Measurements from ENCODE around the gene FAM131B. TPM values are rescaled to one million over a fixed set of nuclear protein-coding genes. Genes with fewer than 3 reads are reported as not detected.

The FAM131B gene
- polyA plus RNA-seq, 1 donor (not counting 4 experiments of a cell fraction or from before 2014, with no cell fraction given): 0.21 TPM

- TF ChIP-seq EZH2 (IDR thresholded peaks at IDR 0.05; ENCODE audit: low read length) (no peak), CTCF (optimal IDR thresholded peaks at IDR 0.05 in 1 of 3, IDR thresholded peaks at IDR 0.05 in 1 of 3, conservative IDR thresholded peaks at IDR 0.05 in 1 of 3; ENCODE audit: extremely low read depth in 1 of 3, insufficient read depth in 2 of 3, low read length in 3 of 3) (no peak)
- H3K9ac ChIP-seq (ENCODE audit: control insufficient read depth, extremely low read depth, insufficient read depth, low read length): no peak overlapping the region
- H3K27ac ChIP-seq (ENCODE audit: control insufficient read depth, insufficient read depth, low read length): no peak overlapping the region
- no peaks in the 10 kb centered on the region for H3K27me3 ChIP-seq (ENCODE audit: control insufficient read depth, extremely low read depth, insufficient read depth, low read length)
- no peaks in the 10 kb centered on the region for H3K9me1 ChIP-seq (ENCODE audit: control insufficient read depth, extremely low read depth, insufficient read depth, low read length)
- no peak overlapping the region for H3K4me3 ChIP-seq (ENCODE audit: control insufficient read depth in 2 of 3, extremely low read depth in 1 of 3, insufficient read depth in 2 of 3, low read depth in 1 of 3, low read length in 3 of 3)
- no peaks in the 10 kb centered on the region for H4K20me1 ChIP-seq (ENCODE audit: control insufficient read depth, extremely low read depth, insufficient read depth, low read length)
- dilution Hi-C loops (cut with MboI; ENCODE audit: extremely low pct_ligation_motif_present, low sequenced_read_pairs): no loop called here
- H3K9me3 ChIP-seq (ENCODE audit: control insufficient read depth, low read depth, low read length): no peaks in the 10 kb centered on the region
- no peak overlapping the region for H3K4me2 ChIP-seq (ENCODE audit: control insufficient read depth, extremely low read depth, insufficient read depth, low read depth, low read length)
- no peaks in the 10 kb centered on the region for H3K36me3 ChIP-seq (ENCODE audit: control insufficient read depth in 2 of 2, extremely low read depth in 1 of 2, insufficient read depth in 2 of 2, low read length in 2 of 2)
- H3K79me2 ChIP-seq (ENCODE audit: control insufficient read depth, insufficient read depth, low read length): no peaks in the 10 kb centered on the region
- peaks cover 10% of the 10 kb centered on the region for H3K4me1 ChIP-seq (ENCODE audit: control insufficient read depth, extremely low read depth, insufficient read depth, low read length)
- FAIRE-seq (no peak), DNase-seq (ENCODE audit: low read depth, low spot score) (no peak)
- H2AFZ ChIP-seq (ENCODE audit: control insufficient read depth, low read length): no peak overlapping the region
Observed at GRCh38 chr7:143314127-143314526, 48.4 kb downstream of the FAM131B start.

GRCh38 chr7:143308632-143309031 is 53.9 kb downstream of the FAM131B start:
- FAIRE-seq: no peak
- dilution Hi-C loops (cut with MboI; ENCODE audit: extremely low pct_ligation_motif_present, low sequenced_read_pairs): no loop called here

More at GRCh38 chr7:143308632-143309031, 53.9 kb downstream of the FAM131B start:
- H3K9ac ChIP-seq (ENCODE audit: control insufficient read depth, extremely low read depth, insufficient read depth, low read length): no peak overlapping the region
- H3K36me3 ChIP-seq (ENCODE audit: control insufficient read depth in 2 of 2, extremely low read depth in 1 of 2, insufficient read depth in 2 of 2, low read length in 2 of 2): peaks cover 14 to 26% of the 10 kb centered on the region in 2 experiments
- no peaks in the 10 kb centered on the region for H4K20me1 ChIP-seq (ENCODE audit: control insufficient read depth, extremely low read depth, insufficient read depth, low read length)
- no peaks in the 10 kb centered on the region for H3K79me2 ChIP-seq (ENCODE audit: control insufficient read depth, insufficient read depth, low read length)
- TF ChIP-seq EZH2 (IDR thresholded peaks at IDR 0.05; ENCODE audit: low read length) (no peak), CTCF (optimal IDR thresholded peaks at IDR 0.05 in 1 of 3, IDR thresholded peaks at IDR 0.05 in 1 of 3, conservative IDR thresholded peaks at IDR 0.05 in 1 of 3; ENCODE audit: extremely low read depth in 1 of 3, insufficient read depth in 2 of 3, low read length in 3 of 3) (no peak)
- no peak overlapping the region for H3K4me3 ChIP-seq (ENCODE audit: control insufficient read depth in 2 of 3, extremely low read depth in 1 of 3, insufficient read depth in 2 of 3, low read depth in 1 of 3, low read length in 3 of 3)
- no peaks in the 10 kb centered on the region for H3K9me1 ChIP-seq (ENCODE audit: control insufficient read depth, extremely low read depth, insufficient read depth, low read length)
- no peak for DNase-seq (ENCODE audit: low read depth, low spot score)
- H3K4me2 ChIP-seq (ENCODE audit: control insufficient read depth, extremely low read depth, insufficient read depth, low read depth, low read length): no peak overlapping the region
- no peak overlapping the region for H3K27ac ChIP-seq (ENCODE audit: control insufficient read depth, insufficient read depth, low read length)
- H2AFZ ChIP-seq (ENCODE audit: control insufficient read depth, low read length): no peak overlapping the region
- H3K27me3 ChIP-seq (ENCODE audit: control insufficient read depth, extremely low read depth, insufficient read depth, low read length): no peaks in the 10 kb centered on the region
- no peaks in the 10 kb centered on the region for H3K9me3 ChIP-seq (ENCODE audit: control insufficient read depth, low read depth, low read length)
- H3K4me1 ChIP-seq (ENCODE audit: control insufficient read depth, extremely low read depth, insufficient read depth, low read length): peaks cover 2% of the 10 kb centered on the region
